OCI-LY3 (cell line): ENCODE data around the gene TREX2.

Experiments
- H2AFZ ChIP-seq: fragments of 200-600, 300-600 bp; shearing (Covaris generic); 2 replicates; pipeline ENCODE4 v1.6.0; 2014; ENCODE audit warnings: antibody characterized with exemption, low read depth, low read length
- H3K27ac ChIP-seq: fragments of 200-600, 300-600 bp; sonication (generic); 2 replicates; pipeline ENCODE4 v1.5.1; 2014; ENCODE audit warnings: mild to moderate bottlenecking, low read length, moderate library complexity, mixed read lengths
- H3K27me3 ChIP-seq: fragments of 200-600, 300-600 bp; sonication (generic); 2 replicates; pipeline ENCODE4 v1.6.1; 2014; ENCODE audit warnings: low read depth, low read length, mixed read lengths
- H3K36me3 ChIP-seq: fragments of 200-600, 300-600 bp; sonication (generic); replicated peaks from 2 replicates; pipeline ENCODE3; 2014; ENCODE audit warnings: low read depth, low read length, mixed read lengths
- H3K4me1 ChIP-seq: fragments of 300-600, 200-600 bp; sonication (generic); 2 replicates; pipeline ENCODE4 v1.6.1; 2014; ENCODE audit warnings: low read length, mixed read lengths
- H3K4me2 ChIP-seq: fragments of 200-600, 300-600 bp; sonication (generic); 2 replicates; pipeline ENCODE4 v1.6.1; 2014; ENCODE audit warnings: low read length, mixed read lengths
- H3K4me3 ChIP-seq: fragments of 300-600, 200-600 bp; sonication (generic); 2 replicates; pipeline ENCODE4 v1.5.1; 2014; ENCODE audit warnings: antibody characterized with exemption, mild to moderate bottlenecking, low read length, moderate library complexity
- H3K79me2 ChIP-seq: fragments of 300-600, 200-600 bp; shearing (Covaris generic); 2 replicates; pipeline ENCODE4 v1.6.1; 2014; ENCODE audit warnings: mild to moderate bottlenecking, low read length, mixed read lengths
- H3K9ac ChIP-seq: fragments of 300-600, 200-600 bp; shearing (Covaris generic); 2 replicates; pipeline ENCODE4 v1.6.0; 2014; ENCODE audit warnings: mild to moderate bottlenecking, low read length, moderate library complexity
- H3K9me3 ChIP-seq: fragments of 200-600, 300-600 bp; shearing (Covaris generic); 2 replicates; pipeline ENCODE4 v1.6.1; 2014; ENCODE audit warnings: low read length, mixed read lengths; ENCODE audit not compliant: insufficient read depth
- H4K20me1 ChIP-seq: fragments of 200-600, 300-600 bp; sonication (generic); 2 replicates; pipeline ENCODE4 v1.6.1; 2016; ENCODE audit warnings: low read length, mixed read lengths; ENCODE audit not compliant: insufficient read depth
- CTCF ChIP-seq: fragments of 200-600, 300-600 bp; sonication (generic); IDR thresholded peaks from 2 replicates; pipeline ENCODE4 v1.5.1; 2014; ENCODE audit warnings: antibody characterized with exemption, low read length, low read depth
- EZH2phosphoT487 ChIP-seq: fragments of 200-600 bp; shearing (Covaris generic); IDR thresholded peaks from 2 replicates; pipeline ENCODE4 v1.6.1; 2018; ENCODE audit warnings: antibody characterized with exemption, mixed run types, low read depth

The TREX2 gene

GRCh38 chrX:153450949-153451277, 5.1 kb upstream of the TREX2 start:
- Histone ChIP-seq H3K79me2 (no peaks in the 10 kb centered on the region), H3K27me3 (no peaks in the 10 kb centered on the region), H3K4me3 (no peak overlapping the region), H3K4me2 (no peak overlapping the region), H3K9ac (no peak overlapping the region), H4K20me1 (no peaks in the 10 kb centered on the region), H3K9me3 (no peaks in the 10 kb centered on the region), H3K36me3 (peaks cover 2% of the 10 kb centered on the region), H3K27ac (no peak overlapping the region), H2AFZ (no peak overlapping the region), H3K4me1 (no peaks in the 10 kb centered on the region)
- no peak for TF ChIP-seq EZH2phosphoT487
- no peak for TF ChIP-seq CTCF

- peaks cover 2% of the 10 kb centered on the region for H3K36me3 ChIP-seq
- H4K20me1 ChIP-seq: no peaks in the 10 kb centered on the region
- no peaks in the 10 kb centered on the region for H3K79me2 ChIP-seq
- no peak overlapping the region for H2AFZ ChIP-seq
- no peak overlapping the region for H3K27ac ChIP-seq
- no peaks in the 10 kb centered on the region for H3K9me3 ChIP-seq
- H3K4me3 ChIP-seq: no peak overlapping the region
- no peaks in the 10 kb centered on the region for H3K27me3 ChIP-seq
- H3K4me2 ChIP-seq: no peak overlapping the region
- TF ChIP-seq EZH2phosphoT487 (no peak), CTCF (no peak)
- no peak overlapping the region for H3K9ac ChIP-seq
- H3K4me1 ChIP-seq: no peaks in the 10 kb centered on the region
These were observed 4.5 kb upstream of the TREX2 start for GRCh38 chrX:153450114-153450948.

GRCh38 chrX:153449368-153450113, 3.7 kb upstream of the TREX2 start:
- Histone ChIP-seq H3K27ac (no peak overlapping the region), H3K79me2 (no peaks in the 10 kb centered on the region), H3K4me1 (no peaks in the 10 kb centered on the region), H2AFZ (no peak overlapping the region), H3K4me3 (no peak overlapping the region), H3K27me3 (no peaks in the 10 kb centered on the region), H3K36me3 (peaks cover 2% of the 10 kb centered on the region), H3K9me3 (no peaks in the 10 kb centered on the region), H3K4me2 (no peak overlapping the region), H3K9ac (no peak overlapping the region), H4K20me1 (no peaks in the 10 kb centered on the region)
- TF ChIP-seq EZH2phosphoT487: no peak
- no peak for TF ChIP-seq CTCF

GRCh38 chrX:153448556-153449367, 2.9 kb upstream of the TREX2 start:
- H3K27me3 ChIP-seq: no peaks in the 10 kb centered on the region

More at GRCh38 chrX:153448556-153449367, 2.9 kb upstream of the TREX2 start:
- no peaks in the 10 kb centered on the region for H3K4me1 ChIP-seq
- no peak overlapping the region for H2AFZ ChIP-seq
- H3K36me3 ChIP-seq: peaks cover 2% of the 10 kb centered on the region
- H3K79me2 ChIP-seq: no peaks in the 10 kb centered on the region
- H3K9ac ChIP-seq: no peak overlapping the region
- H3K9me3 ChIP-seq: no peaks in the 10 kb centered on the region
- TF ChIP-seq EZH2phosphoT487: no peak
- TF ChIP-seq CTCF: no peak
- H3K4me2 ChIP-seq: no peak overlapping the region
- no peak overlapping the region for H3K27ac ChIP-seq
- H3K4me3 ChIP-seq: no peak overlapping the region
- H4K20me1 ChIP-seq: no peaks in the 10 kb centered on the region
